G401 (cell line): Measurements from ENCODE around the gene SCO2. TPM values are rescaled to one million over a fixed set of nuclear protein-coding genes. Genes with fewer than 3 reads are reported as not detected.

Experiments
- DNase-seq: peaks from one replicate; pipeline ENCODE4 v3.0.0-alpha.2; 2015; ENCODE audit warnings: low spot score
- in situ Hi-C: cut with HindIII; loops from 2 replicates; pipeline ENCODE4 v1.10.0; 2016; ENCODE audit warnings: low sequenced_read_pairs, mixed read lengths
- total RNA-seq: library from RNA; depleted of rRNA; stranded (reverse); fragments of >200 nt; shearing (Covaris generic); gene quantifications from 2 replicates; pipeline ENCODE4 v1.2.3, GENCODE V29; 2014

The SCO2 gene
- total RNA-seq, 1 experiment from 2014 or later = 4.9 TPM

GRCh38 chr22:50505276-50505775, 20.1 kb downstream of the SCO2 start:
- DNase-seq = no peak
- in situ Hi-C loops = no loop called here

- in situ Hi-C loops = no loop called here
- no peak for DNase-seq
Observed at GRCh38 chr22:50504369-50505211, 20.8 kb downstream of the SCO2 start.

GRCh38 chr22:50503475-50504145, 21.8 kb downstream of the SCO2 start:
- no peak for DNase-seq
- in situ Hi-C loops = no loop called here

- in situ Hi-C loops = no loop called here
- no peak for DNase-seq
Observed at GRCh38 chr22:50502628-50503474, 22.5 kb downstream of the SCO2 start.

GRCh38 chr22:50502096-50502495, 23.3 kb downstream of the SCO2 start:
- DNase-seq = no peak
- in situ Hi-C loops = no loop called here

GRCh38 chr22:50500452-50500851, 24.9 kb downstream of the SCO2 start:
- no peak for DNase-seq
- in situ Hi-C loops = no loop called here

- in situ Hi-C loops = loop anchor here (10.0 kb wide), 1 partner anchor 76 kb away; the partner anchor contains the start of gene CPT1B
- peak; percentile 86 for DNase-seq
Observed at GRCh38 chr22:50498322-50498890, 27.0 kb downstream of the SCO2 start.

GRCh38 chr22:50497093-50497492, 28.3 kb downstream of the SCO2 start:
- no peak for DNase-seq
- in situ Hi-C loops = loop anchor here (10.0 kb wide), 1 partner anchor 78 kb away; the partner anchor contains the start of gene CPT1B

- no peak for DNase-seq
- in situ Hi-C loops = loop anchor here (10.0 kb wide), 1 partner anchor 84 kb away; the partner anchor contains the start of gene CPT1B
Observed at GRCh38 chr22:50490531-50491308, 34.7 kb downstream of the SCO2 start.

- no peak for DNase-seq
- in situ Hi-C loops = loop anchor here (10.0 kb wide), 1 partner anchor 85 kb away; the partner anchor contains the start of gene CPT1B
Observed at GRCh38 chr22:50489363-50490243, 35.8 kb downstream of the SCO2 start.

- in situ Hi-C loops = no loop called here
- no peak for DNase-seq
Observed at GRCh38 chr22:50488886-50489285, 36.5 kb downstream of the SCO2 start.

GRCh38 chr22:50488006-50488677, 37.3 kb downstream of the SCO2 start:
- DNase-seq = no peak
- in situ Hi-C loops = no loop called here

GRCh38 chr22:50487290-50488005, 38.0 kb downstream of the SCO2 start:
- DNase-seq = no peak
- in situ Hi-C loops = no loop called here

GRCh38 chr22:50486561-50487289, 38.7 kb downstream of the SCO2 start, which contains the start of gene MIOX:
TSS of gene MIOX (plus strand) at chr22:50486859. CDS start at chr22:50486898, 39 bp downstream.
- DNase-seq = no peak
- in situ Hi-C loops = no loop called here
